ENCODE data around the gene PDE5A.
"Not testable (repeated sequence)": the region's sequence is repeated elsewhere in the genome, so short reads cannot be mapped to it uniquely, and the experiment has no call there.

PDE5A gene

DNA sequence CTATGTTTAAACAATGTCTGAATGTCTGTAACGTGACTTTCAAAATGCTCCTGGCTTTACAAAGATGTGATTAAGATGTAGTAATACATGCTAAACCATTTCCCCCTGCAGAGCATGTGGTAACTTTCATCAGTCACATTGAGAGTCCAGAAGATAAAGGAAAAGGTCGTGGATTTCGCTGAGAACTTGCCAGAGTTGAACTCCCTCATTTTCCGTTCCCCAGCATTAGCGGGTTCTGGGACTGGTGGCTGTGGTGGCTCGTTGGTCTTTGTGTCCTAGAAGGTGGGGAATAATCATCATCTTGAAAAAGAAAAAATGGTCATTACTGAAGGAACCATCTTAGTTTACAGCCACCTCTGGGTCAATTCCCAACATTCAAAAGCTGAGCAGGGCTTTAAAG is 178.8 kb downstream of the PDE5A start:
- DNase-seq (ENCODE audit: low spot score); in situ Hi-C loops (cut with MboI; ENCODE audit: low sequenced_read_pairs, unreplicated experiment): not testable (repeated sequence)

Data from GM13976 (cell line).